B cell (primary cell): Measurements from ENCODE around the gene TRPM2.

Source experiments
- CTCF ChIP-seq: fragments of 200-600 bp; IDR thresholded peaks from one replicate; pipeline ENCODE4 v1.8.0; 2022; ENCODE audit warnings: antibody characterized with exemption, mild to moderate bottlenecking
- EZH2 ChIP-seq: IDR thresholded peaks from 2 replicates; pipeline ENCODE4 v1.6.1; 2012; ENCODE audit warnings: borderline replicate concordance, low read depth, mild to moderate bottlenecking, moderate library complexity, low read length; ENCODE audit not compliant: insufficient read depth, poor library complexity, severe bottlenecking

GRCh38 chr21:44420416-44421205, 67.2 kb downstream of the TRPM2 start:
- no peak for TF ChIP-seq CTCF
- no peak for TF ChIP-seq EZH2
